ENCODE measurements around the gene PACSIN1.

PACSIN1 gene, protein sequence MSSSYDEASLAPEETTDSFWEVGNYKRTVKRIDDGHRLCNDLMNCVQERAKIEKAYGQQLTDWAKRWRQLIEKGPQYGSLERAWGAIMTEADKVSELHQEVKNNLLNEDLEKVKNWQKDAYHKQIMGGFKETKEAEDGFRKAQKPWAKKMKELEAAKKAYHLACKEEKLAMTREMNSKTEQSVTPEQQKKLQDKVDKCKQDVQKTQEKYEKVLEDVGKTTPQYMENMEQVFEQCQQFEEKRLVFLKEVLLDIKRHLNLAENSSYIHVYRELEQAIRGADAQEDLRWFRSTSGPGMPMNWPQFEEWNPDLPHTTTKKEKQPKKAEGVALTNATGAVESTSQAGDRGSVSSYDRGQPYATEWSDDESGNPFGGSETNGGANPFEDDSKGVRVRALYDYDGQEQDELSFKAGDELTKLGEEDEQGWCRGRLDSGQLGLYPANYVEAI

DNA sequence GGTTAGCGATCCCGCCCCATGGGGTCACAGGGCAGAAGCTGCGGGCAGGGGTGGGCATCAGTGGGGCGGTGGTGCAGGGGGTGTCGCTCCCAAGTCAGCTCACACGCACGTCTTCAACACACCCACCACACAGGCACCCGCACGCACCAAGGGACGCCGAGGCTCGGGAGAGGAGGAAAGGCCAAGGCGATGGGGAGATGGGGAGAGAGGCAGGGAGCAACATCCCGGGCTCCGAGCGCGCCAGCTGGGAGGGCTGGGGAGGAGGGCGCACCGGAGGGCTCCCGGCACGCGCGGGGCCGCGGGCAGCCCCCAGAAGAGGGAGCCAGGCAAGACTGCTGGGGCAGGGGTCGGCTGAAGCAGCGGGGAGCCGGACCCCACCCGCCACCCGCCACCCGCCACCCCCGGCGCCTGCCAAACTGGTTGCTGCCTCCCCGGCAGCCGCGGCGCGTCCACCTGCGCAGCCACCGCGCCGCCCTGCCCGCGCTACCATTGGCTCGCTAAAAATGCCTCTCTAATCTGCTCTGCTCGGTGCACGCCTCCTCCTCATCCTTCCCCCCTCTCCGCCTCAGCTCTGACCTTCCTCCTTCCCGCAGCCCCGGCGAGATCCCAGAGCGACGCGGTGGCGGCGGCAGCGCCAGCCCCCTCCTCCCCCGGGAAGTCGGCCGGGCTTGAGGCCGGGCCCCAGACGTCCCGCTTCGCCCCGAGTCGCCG is at the start of gene PACSIN1:
Gene PACSIN1 (plus strand): TSS at position 546 of the 711 bp plus-strand sequence. CDS start 60,230 bp downstream, outside the sequence.
- DNase-seq: no peak

DNA sequence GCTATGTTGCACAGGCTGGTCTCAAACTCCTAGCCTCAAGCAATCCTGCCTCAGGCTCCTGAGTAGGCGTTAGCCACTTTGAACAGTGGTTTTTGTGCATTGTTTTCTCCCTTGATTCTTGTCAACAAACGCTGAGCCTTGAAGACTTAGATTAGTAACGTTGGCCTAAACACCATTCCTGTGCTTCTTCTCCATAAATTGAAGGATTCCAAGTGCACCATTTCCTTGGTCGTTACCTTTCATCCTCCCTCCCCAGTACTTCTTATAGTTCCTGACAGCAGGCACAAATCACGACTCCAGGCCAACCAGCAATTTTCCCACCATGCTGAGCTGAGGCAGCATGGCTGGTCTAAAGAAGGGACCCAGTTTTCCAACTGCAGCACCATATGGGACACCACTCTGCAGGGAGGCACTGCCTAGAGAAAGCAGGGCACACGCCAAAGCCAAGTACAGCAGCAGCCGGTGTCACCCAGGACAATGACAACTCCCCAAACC is 49.0 kb upstream of the PACSIN1 start:
- no peak for DNase-seq

DNA sequence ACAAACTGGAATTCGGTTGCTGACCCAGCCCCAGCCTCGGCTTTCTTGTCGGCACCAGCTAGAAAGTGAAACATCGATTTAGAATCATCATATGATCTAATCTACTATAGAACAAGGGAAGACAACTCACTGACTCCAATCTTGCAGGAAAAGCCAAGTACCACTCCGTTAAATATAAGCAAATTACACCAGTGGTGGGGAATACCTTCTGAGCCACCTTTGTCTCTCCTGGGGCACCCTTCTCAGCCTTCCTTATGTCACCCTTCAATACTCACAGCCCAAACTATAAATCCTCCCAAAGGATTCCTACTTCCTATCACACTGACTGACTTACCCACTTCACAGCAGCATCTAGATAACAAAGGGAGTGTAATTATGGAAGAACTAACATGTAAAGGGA is 47.5 kb upstream of the PACSIN1 start:
- DNase-seq: no peak

DNA sequence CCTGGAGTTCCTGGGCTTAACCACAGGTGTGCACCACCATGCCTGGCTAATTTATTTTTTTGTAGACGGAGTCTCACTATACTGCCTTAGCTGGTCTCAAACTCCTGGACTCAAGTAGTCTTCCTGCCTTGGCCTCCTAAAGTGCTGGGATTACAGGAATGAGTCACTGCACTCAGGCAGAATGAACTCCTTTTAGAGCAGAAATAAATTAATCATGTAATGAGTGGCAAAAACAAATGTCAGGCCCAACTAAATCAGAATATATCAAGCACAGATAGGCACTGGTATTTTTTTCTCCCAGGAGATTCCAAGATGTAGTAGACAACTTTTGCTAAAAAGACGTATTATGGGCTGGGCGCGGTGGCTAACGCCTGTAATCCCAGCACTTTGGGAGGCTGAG is 42.6 kb upstream of the PACSIN1 start:
- no peak for DNase-seq

DNA sequence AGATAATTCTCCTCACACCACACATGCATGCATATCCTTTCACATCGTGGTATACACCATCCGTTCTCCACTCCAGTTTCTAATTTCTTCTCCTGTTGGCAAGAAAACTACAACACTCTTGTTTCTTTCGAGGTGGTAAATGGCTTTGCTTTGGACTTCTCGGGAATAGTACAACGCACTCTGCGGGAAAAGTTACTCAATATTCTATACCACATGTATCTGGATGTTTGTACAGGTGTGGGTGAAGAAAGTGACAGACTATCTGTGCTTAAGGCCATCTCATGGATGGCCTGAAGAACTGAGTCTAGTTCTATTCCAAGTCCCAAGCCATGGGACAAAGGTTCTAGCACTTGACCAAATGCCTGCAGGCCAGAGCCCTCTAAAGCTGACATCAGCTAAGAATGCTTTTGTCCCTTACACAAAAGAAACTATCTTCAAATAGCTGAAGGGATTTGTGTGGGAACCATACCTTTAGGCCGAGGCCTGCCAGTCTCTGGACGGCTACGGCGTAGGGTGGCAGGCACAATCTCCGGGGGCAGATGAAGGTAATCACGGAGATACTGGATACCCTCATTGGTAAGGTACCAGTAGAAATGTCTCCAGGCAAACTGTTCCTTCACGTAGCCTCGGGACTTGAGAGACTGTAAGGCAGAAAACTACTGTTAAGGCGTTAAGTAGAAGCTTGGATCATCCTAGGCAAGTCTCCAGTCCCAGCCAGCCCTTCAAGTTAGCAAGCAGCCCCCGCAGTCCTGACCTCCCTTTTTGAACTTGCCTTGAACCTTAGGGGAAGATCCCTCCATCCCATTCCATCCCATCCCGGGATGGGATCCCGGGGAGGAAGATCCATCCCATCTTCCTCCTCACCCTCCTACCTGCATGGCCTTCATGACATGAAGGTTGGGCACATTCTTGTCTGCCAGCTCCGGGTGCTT is 41.4 kb upstream of the PACSIN1 start:
- no peak for DNase-seq

DNA sequence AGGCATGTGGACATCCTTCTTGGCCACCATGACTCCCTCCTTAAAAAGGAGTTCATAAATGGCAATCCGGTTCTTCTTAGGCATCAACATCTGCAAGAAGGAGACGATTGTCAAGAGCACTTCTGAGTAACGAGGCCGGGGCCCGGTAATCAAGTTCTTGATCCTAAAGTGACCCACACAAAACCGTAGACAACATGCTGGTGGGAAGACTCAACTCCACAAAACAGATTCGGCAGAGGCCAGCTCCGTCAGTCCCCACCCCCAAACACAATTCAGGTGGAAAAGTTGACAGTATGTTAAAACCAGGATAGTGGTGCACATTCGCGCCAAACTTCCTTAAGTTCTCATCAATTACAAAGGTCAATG is 40.8 kb upstream of the PACSIN1 start:
- no peak for DNase-seq

DNA sequence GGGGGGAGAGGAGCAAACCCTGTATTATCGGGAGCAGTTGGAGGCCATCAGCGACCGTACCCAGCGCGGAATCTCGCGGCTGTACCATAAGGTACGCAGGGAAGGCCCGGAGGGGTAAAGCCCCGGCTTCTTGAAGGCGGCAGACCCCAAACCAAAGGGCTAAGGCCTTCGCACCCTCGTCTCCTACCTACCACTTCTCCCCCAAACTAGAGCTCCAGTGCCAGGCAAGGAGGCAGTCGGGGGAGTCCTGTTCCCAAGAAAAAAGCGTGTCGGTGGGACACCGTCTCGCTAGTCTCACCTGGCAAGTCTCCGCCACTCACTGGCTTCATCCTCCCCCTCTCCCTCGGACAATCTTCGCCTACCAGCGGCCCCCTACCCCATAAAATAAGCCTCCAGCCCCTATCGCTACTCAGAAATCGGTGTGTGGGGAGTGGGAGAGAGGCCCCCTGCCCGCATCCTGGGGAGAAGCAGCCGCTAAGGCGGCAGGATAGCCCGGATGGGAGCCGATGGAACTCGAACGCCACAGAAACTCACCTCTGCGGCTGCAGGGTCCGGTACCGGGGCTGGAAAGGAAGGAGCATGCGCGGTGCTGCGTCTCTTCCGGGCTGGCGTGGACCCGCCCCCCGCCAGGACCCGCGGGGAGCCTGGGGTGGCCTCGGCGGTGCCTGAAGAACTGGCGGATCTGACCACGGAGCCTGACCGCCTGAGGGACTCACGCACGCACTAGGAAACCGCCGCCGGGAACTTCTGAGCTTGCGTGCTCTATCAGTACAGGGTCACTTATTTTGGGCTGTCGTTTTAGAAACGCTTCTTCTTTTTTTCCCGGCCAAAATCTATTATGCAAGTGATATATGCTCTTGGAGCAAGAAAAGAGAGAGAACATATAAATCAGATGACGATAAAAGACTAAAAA is 40.1 kb upstream of the PACSIN1 start, which contains the start of gene RPS10:
Gene RPS10 (minus strand): TSS at position 572 of the 913 bp plus-strand sequence. CDS start 848 bp downstream, outside the sequence.
- peak; percentile 95 for DNase-seq

DNA sequence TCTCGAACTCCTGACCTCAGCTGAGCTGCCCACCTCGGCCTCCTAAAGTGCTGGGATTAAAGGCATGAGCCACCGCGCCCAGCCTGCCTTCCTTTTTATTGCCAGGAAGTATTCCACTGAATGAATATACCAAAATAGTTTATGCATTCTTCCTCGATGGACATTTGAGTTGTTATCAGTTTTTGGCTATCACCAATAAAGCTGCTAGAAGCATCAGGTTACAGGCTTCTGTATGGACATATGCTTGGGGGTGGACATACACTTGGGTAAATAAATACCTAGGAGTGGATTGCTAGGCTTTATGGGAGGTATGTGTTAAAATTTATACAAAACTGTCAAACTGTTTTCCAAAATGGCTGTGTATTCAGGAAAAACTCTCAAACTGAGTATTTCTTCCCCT is 30.0 kb upstream of the PACSIN1 start:
- no peak for DNase-seq

DNA sequence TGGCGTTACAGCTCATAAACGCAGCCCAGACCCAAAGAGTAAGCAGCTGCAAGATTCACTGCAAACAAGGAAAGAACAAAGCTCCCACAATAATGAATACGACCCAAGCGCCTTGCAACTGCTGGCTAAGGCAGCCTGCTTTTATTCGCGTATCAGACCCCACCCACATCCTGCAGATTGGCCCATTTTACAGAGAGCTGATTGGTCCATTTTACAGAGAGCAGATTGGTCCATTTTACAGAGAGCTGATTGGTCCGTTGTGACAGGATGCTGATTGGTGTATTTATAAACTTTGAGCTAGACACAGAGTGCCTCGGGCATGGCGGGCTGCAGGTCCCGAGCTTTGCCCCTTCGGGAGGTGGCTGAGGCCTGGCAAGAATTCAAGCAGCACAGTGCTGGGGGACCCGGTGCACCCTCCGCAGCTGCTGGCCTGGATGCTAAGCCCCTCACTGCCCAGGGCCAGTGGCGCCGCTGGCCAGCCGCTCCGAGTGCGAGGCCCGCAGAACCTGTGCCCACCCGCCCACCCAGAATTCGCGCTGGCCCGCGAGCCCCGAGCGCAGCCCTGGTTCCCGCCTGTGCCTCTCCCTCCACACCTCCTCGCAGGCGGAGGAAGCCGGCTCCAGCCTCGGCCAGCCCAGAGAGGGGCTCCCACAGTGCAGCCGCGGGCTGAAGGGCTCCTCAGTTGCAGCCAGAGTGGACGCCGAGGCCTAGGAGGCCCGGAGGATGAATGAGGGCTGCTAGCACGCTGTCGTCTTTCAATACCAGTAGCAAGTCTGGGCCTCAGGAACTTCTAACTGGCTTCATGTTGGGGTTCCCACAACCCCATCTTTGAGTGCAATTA is 28.9 kb upstream of the PACSIN1 start:
- DNase-seq: no peak

DNA sequence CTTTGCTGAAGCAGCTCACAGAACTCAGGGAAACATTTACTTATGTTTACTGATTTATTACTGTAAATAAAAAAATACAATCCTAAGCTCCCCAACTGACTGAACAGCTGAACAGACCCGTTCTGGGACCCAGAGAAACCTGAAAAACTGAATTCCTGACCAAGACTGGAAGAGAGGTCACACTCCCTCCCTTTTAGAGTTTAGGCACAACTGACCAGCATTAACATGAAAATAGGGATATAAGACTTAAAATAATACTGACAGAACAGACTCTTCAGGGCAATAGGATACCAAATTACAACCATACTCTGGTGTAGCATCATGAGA is 28.3 kb upstream of the PACSIN1 start:
- no peak for DNase-seq

DNA sequence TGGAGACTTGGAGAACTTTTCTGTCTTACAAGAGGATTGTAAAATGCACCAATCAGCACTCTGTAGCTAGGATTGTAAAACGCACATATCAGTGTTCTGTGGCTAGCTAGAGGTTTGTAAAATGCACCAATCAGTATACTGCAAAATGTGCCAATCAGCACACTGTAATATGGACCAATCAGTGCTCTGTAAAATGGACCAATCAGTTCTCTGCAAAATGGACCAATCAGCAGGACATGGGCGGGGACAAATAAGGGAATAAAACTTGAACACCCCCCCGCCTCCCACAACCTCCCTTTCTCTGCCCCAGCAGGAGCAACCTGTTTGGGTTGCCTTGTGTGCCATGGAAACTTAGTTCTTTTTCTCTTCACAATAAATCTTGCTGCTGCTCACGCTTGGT is 27.2 kb upstream of the PACSIN1 start:
- DNase-seq: no peak

DNA sequence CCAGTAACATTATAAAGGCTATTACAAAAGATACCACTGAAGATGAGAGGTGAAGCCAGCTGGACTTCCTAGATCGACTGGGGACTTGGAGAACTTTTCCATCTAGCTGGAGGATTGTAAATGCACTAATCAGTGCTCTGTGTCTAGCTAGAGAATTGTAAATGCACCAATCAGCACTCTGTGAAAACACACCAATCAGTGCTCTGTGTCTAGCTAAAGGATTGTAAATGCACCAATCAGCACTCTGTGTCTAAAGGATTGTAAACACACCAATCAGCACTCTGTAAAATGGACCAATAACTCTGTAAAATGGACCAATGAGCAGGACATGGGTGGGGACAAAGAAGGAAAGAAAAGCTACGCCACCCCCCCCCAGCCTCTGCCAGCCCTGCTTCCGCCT is 26.4 kb upstream of the PACSIN1 start:
- DNase-seq: no peak

DNA sequence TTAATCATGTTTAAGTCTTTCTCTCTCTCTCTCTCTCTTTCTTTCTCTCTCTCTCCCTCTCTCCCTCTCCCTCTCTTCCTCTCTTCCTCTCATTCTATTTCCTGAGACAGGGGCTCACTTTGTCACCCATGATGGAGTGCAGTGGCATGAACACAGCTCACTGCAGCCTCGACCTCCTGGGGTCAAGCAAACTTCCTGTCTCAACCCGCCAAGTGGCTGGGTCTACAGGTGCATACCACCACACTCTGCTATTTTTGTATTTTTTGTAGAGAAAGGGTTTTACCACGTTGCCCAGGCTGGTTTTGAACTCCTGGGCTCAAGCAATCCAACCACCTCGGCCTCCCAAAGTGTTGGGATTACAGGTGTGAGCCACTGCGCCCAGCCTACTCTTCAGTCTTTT is 24.4 kb upstream of the PACSIN1 start:
- DNase-seq: no peak

DNA sequence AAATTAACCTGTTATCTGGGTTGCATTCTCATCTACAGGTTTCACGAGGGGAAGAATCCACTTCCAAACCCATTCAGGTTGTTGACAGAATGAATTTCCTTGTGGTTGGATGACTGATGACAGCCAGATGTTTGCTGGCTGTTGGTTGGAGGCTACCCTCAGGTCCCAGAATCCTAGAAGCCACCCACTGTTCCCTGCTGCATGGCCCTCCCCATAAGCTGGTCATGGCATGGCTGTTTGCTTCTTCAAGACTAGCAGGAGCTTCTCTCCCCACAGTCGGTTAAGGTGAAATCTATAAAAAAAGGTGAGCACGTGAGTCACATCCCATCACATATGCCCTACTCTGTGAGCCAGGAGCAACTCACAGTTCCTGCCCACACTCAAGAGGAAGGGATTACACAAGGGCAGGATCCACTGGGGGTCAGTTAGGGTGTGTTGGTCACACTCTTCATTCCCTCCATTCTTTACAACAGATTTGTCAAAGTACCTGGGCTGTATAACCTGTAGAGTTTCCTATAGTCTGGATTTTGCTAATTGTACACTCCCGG is 20.5 kb upstream of the PACSIN1 start:
- no peak for DNase-seq

DNA sequence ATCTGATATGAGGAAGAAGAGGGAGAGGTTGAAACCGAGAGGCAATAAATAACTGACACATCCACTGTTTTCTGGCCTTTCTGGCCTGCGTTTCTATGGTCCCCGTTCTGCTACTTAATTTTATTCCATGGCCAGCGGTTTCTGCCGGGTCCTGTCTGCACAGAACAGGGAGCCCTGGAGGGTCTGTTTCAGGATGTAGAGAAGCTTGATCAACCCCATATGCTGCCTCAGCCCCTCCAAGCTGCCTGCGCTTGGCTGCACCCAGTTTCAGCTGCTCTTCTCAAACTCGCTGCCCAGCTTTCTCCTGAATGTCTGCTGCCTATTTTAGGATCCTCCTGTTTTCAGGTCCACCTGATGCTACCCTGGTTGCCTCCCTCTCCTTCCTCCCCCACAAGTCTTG is 18.5 kb upstream of the PACSIN1 start:
- no peak for DNase-seq

DNA sequence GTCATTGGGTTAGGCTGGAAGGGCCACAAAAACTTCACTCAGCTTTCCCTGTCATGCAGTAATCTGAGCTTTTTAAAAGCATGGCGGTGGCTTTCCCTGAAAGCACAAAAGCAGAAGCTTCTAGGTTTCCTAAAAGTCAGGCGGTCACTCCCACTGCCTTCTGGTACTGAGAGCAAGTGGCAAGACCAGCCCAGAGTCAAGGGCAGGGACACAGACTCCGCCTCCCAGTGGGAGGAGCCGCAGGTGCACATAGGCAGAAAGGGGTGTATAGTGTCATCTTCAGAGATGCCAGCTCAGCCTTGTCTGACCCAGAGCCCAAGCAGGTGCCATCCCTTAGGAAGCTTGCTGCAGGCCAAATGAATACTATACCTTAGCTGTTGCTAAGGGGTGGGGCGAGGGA is 18.0 kb upstream of the PACSIN1 start:
- no peak for DNase-seq

DNA sequence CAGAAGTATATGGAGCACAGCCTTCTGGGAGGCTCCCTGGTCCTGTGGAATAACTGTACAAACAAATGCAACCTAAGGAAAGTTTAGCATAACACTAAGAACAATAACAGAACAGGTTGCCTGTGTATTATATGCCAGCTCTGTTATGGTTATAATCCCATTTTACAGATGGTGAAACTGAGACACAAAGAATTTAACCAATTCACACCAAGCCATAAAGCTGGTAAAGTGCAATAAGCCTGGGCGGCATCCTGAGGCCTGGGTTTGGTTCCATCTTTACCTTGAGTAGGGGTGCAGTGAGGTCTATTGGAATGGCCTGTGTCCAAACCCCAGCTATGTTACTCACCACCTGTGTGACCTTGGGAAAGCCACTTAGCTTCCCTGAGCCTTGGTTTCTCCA is 14.7 kb upstream of the PACSIN1 start:
- no peak for DNase-seq

DNA sequence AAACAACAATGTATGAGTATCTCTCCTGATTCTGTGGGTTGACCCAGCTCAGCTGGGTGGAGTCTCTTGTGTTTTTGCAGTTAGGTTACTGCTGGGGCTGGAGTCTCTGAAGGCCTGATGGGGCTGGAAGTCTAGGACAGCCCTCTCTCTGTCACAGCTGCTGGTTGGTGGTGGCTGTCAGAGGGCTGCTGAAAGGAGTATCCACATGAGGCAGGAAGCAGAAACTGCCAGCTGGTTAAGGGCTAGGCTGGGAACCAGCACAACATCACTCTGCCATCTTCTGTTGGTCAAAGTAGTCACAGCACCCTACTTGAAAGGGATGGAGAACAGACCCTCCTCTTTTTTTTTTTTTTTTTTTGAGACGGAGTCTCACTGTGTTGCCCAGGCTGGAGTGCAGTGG is 10.0 kb upstream of the PACSIN1 start:
- no peak for DNase-seq

DNA sequence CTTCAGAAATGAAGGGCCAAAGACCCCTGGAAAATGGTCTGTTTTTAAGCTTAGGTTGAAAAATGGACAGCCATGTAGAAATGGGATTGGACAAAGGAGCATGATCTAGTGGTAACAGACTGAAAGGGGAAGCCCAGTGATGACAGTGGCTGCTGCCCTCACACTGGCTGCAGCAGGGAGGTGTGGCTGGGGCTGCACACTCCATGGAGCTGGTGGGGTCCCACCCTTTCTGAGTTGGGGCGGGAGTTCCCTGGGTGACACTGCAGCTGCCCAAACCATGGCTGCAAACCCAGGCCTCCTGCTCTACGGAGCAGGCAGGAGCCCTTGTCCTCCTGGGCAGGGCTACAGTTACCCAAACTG is 8.5 kb upstream of the PACSIN1 start:
- DNase-seq: no peak

All from left hindlimb (tissue), 1 donor.